Measurements from ENCODE around the gene CDH4. TPM values are rescaled to one million over a fixed set of nuclear protein-coding genes. Genes with fewer than 3 reads are reported as not detected.

The CDH4 gene
- total RNA-seq, 2 experiments from 2014 or later, result not detected

DNA sequence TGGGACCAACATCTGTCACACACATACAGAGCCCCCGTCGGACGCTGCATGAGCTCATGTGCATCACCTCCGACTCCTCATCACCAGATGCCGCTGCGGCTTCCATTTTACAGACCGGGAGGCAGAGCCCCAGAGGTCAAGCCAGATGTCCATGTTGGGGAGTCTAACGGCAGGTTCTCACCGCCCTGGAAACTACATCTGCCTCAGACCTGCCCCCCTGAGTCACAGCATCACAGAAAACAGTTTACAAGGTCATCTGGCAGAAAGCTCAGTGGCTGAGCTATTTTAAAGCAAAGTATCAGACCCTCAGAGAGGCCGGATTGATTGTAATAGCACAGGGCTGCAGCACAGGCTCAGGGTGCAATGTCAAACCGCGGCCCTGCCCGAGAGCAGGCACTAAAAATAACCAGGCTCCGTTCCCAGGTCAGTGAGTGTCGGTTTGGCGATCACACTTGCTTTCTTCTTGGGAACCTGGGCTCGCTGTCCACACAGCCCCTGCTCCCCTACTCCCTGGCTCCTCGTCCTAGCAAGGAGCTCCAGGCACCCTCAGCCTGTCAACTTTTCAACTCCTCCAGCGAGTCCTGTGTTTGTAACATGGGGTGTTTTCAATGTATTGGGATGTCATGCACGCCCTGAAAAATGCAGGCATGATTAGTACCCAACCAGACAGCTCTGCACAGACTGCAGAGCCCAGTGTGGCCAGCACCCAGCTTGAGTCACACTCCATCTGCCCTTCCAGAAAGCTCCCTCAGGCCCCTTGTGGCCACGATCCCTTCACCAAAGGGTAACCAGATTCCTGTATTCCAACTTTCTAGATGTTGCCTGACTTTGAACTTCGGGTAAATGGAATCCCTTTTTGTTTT lies 264.5 kb downstream of the CDH4 start:
- no peak for DNase-seq (ENCODE audit: low spot score)
- no peaks in the 10 kb centered on the region for H3K9me2 ChIP-seq (ENCODE audit: insufficient read depth, low read length)
- no peaks in the 10 kb centered on the region for H3K79me2 ChIP-seq (ENCODE audit: insufficient read depth, low read depth, low read length)
- H3K36me3 ChIP-seq (ENCODE audit: insufficient read depth, low read length), result no peaks in the 10 kb centered on the region
- intact Hi-C loops (cut with micrococcal nuclease; ENCODE audit: unreplicated experiment), result no loop called here
- no peak overlapping the region for H2AFZ ChIP-seq (ENCODE audit: low read length)
- BruUV-seq (replicated peaks), result no TSS peak
- CTCF ChIA-PET (ENCODE audit: unreplicated experiment), result no interaction called here
- no peaks in the 10 kb centered on the region for H4K20me1 ChIP-seq (ENCODE audit: insufficient read depth, low read length)
- TF ChIP-seq EZH2phosphoT487 (IDR thresholded peaks at IDR 0.05; ENCODE audit: borderline replicate concordance, low read depth, low read length), result no peak
- TF ChIP-seq CTCF (conservative IDR thresholded peaks at IDR 0.05; ENCODE audit: low read length), result no peak
- H3K4me1 ChIP-seq (ENCODE audit: insufficient read depth, low read length, poor library complexity, severe bottlenecking), result peaks cover 13% of the 10 kb centered on the region
- H3K4me2 ChIP-seq (ENCODE audit: low read length), result no peak overlapping the region
- no peak overlapping the region for H3K27ac ChIP-seq (ENCODE audit: low read depth, low read length, poor library complexity, severe bottlenecking)
- no peaks in the 10 kb centered on the region for H3K9me3 ChIP-seq (ENCODE audit: low read length)
- no peak overlapping the region for H3K4me3 ChIP-seq (ENCODE audit: low read depth, low read length, poor library complexity, severe bottlenecking)
- POLR2A ChIA-PET, result no interaction called here

DNA sequence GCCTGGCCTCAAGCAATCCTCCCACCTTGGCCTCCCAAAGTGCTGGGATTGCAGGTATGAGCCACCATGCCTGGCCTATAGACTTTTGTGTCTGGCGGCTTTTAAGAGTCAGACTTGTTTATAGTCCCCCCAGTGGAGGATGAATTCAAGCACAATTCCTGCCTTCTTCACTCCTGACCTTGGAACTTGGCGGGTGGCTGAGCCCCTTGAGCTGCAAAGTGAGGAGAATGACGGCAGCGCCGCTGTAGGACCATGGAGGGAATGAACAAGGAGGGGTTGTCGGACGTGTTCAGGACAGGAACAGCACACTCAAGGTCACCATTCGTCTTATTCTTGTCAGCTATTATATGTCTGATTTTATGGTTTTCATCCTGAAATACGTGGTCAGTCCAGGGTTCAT lies 265.4 kb downstream of the CDH4 start:
- no peak for DNase-seq (ENCODE audit: low spot score)
- Histone ChIP-seq H3K36me3 (ENCODE audit: insufficient read depth, low read length) (no peaks in the 10 kb centered on the region), H4K20me1 (ENCODE audit: insufficient read depth, low read length) (no peaks in the 10 kb centered on the region), H3K27ac (ENCODE audit: low read depth, low read length, poor library complexity, severe bottlenecking) (no peak overlapping the region), H3K4me2 (ENCODE audit: low read length) (no peak overlapping the region), H3K9me2 (ENCODE audit: insufficient read depth, low read length) (no peaks in the 10 kb centered on the region), H2AFZ (ENCODE audit: low read length) (no peak overlapping the region), H3K4me1 (ENCODE audit: insufficient read depth, low read length, poor library complexity, severe bottlenecking) (peaks cover 18% of the 10 kb centered on the region), H3K4me3 (ENCODE audit: low read depth, low read length, poor library complexity, severe bottlenecking) (no peak overlapping the region), H3K79me2 (ENCODE audit: insufficient read depth, low read depth, low read length) (no peaks in the 10 kb centered on the region), H3K9me3 (ENCODE audit: low read length) (no peaks in the 10 kb centered on the region)
- ChIA-PET POLR2A (no interaction called here), CTCF (ENCODE audit: unreplicated experiment) (no interaction called here)
- intact Hi-C loops (cut with micrococcal nuclease; ENCODE audit: unreplicated experiment), result no loop called here
- no TSS peak for BruUV-seq (replicated peaks)
- TF ChIP-seq CTCF (conservative IDR thresholded peaks at IDR 0.05; ENCODE audit: low read length) (no peak), EZH2phosphoT487 (IDR thresholded peaks at IDR 0.05; ENCODE audit: borderline replicate concordance, low read depth, low read length) (no peak)

DNA sequence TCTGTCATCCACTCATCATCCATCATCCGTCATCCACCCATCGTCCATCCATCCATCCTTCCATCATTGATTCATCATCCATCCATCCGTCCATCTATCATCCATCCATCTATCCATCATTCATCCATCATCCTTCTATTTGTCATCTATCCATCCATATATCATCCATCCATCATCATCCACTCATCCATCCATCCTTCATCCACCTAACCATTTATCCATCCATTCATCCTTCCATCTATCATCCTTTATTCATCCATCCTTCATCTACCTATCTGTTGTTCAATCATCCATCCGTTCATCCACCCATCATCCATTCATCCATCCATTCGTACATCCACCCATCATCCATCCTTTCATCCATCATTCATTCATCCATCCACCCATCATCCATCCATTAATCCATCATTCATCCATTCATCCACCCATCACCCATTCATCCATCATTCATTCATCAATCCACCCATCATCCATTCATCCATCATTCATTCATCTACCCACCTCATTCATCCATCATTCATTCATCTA lies 266.4 kb downstream of the CDH4 start:
- no peaks in the 10 kb centered on the region for H3K9me3 ChIP-seq (ENCODE audit: low read length)
- intact Hi-C loops (cut with micrococcal nuclease; ENCODE audit: unreplicated experiment), result no loop called here
- H3K4me2 ChIP-seq (ENCODE audit: low read length), result no peak overlapping the region
- POLR2A ChIA-PET, result no interaction called here
- no peaks in the 10 kb centered on the region for H4K20me1 ChIP-seq (ENCODE audit: insufficient read depth, low read length)
- H3K4me1 ChIP-seq (ENCODE audit: insufficient read depth, low read length, poor library complexity, severe bottlenecking), result peaks cover 18% of the 10 kb centered on the region
- no peak for DNase-seq (ENCODE audit: low spot score)
- BruUV-seq (replicated peaks), result no TSS peak
- no peak overlapping the region for H2AFZ ChIP-seq (ENCODE audit: low read length)
- no peaks in the 10 kb centered on the region for H3K79me2 ChIP-seq (ENCODE audit: insufficient read depth, low read depth, low read length)
- H3K9me2 ChIP-seq (ENCODE audit: insufficient read depth, low read length), result no peaks in the 10 kb centered on the region
- no peaks in the 10 kb centered on the region for H3K36me3 ChIP-seq (ENCODE audit: insufficient read depth, low read length)
- CTCF ChIA-PET (ENCODE audit: unreplicated experiment), result no interaction called here
- TF ChIP-seq EZH2phosphoT487 (IDR thresholded peaks at IDR 0.05; ENCODE audit: borderline replicate concordance, low read depth, low read length) (no peak), CTCF (conservative IDR thresholded peaks at IDR 0.05; ENCODE audit: low read length) (no peak)
- no peak overlapping the region for H3K4me3 ChIP-seq (ENCODE audit: low read depth, low read length, poor library complexity, severe bottlenecking)
- no peak overlapping the region for H3K27ac ChIP-seq (ENCODE audit: low read depth, low read length, poor library complexity, severe bottlenecking)

All from OCI-LY7 (cell line).